ENCODE measurements around the gene LRRC51.

- TF ChIP-seq EP300 (conservative IDR thresholded peaks at IDR 0.05; ENCODE audit: poor library complexity, severe bottlenecking) (no peak), RAD21 (conservative IDR thresholded peaks at IDR 0.05) (no peak), SMC3 (conservative IDR thresholded peaks at IDR 0.05; ENCODE audit: poor library complexity) (no peak)
- TF ChIP-seq, protein P1, sequence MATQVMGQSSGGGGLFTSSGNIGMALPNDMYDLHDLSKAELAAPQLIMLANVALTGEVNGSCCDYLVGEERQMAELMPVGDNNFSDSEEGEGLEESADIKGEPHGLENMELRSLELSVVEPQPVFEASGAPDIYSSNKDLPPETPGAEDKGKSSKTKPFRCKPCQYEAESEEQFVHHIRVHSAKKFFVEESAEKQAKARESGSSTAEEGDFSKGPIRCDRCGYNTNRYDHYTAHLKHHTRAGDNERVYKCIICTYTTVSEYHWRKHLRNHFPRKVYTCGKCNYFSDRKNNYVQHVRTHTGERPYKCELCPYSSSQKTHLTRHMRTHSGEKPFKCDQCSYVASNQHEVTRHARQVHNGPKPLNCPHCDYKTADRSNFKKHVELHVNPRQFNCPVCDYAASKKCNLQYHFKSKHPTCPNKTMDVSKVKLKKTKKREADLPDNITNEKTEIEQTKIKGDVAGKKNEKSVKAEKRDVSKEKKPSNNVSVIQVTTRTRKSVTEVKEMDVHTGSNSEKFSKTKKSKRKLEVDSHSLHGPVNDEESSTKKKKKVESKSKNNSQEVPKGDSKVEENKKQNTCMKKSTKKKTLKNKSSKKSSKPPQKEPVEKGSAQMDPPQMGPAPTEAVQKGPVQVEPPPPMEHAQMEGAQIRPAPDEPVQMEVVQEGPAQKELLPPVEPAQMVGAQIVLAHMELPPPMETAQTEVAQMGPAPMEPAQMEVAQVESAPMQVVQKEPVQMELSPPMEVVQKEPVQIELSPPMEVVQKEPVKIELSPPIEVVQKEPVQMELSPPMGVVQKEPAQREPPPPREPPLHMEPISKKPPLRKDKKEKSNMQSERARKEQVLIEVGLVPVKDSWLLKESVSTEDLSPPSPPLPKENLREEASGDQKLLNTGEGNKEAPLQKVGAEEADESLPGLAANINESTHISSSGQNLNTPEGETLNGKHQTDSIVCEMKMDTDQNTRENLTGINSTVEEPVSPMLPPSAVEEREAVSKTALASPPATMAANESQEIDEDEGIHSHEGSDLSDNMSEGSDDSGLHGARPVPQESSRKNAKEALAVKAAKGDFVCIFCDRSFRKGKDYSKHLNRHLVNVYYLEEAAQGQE (IDR thresholded peaks at IDR 0.05; ENCODE audit: borderline replicate concordance) = no peak
Observed at GRCh38 chr11:72129381-72129780, 48.7 kb downstream of the LRRC51 start.
